K562 (cell line): ENCODE data around the gene LASP1. TPM values are rescaled to one million over a fixed set of nuclear protein-coding genes. Genes with fewer than 3 reads are reported as not detected.

Experiments used
- ARNT ChIP-seq, 2 experiments: fragments of 450-650 bp; IDR thresholded peaks; 2 replicates each; pipeline ENCODE4 v1.6.1; 2016; ENCODE audit warnings: mild to moderate bottlenecking in 1 of 2
- CSDE1 ChIP-seq, 2 experiments: fragments of 450-650 bp; IDR thresholded peaks; 2 replicates each; pipeline ENCODE4 v1.6.1; 2016; ENCODE audit warnings: mild to moderate bottlenecking in 1 of 2
- DMBX1 ChIP-seq: fragments of 250-450 bp; sonication (Bioruptor Pico); IDR thresholded peaks from 2 replicates; pipeline ENCODE4 v1.8.0; 2022; ENCODE audit warnings: inconsistent platforms, mild to moderate bottlenecking, moderate library complexity, borderline replicate concordance
- GTF2F1 ChIP-seq: IDR thresholded peaks from 2 replicates; pipeline ENCODE4 v1.6.1; 2011; ENCODE audit warnings: low read depth, low read length, improper control_type of control experiment
- HDAC8 ChIP-seq: fragments of 450-650 bp; IDR thresholded peaks from 2 replicates; pipeline ENCODE4 v1.6.1; 2016; ENCODE audit warnings: mild to moderate bottlenecking, missing genetic modification characterization, moderate library complexity, missing compliant biosample characterization
- HIVEP1 ChIP-seq: fragments of 250-450 bp; sonication (Bioruptor Pico); IDR thresholded peaks from 2 replicates; pipeline ENCODE4 v1.4.0; 2020; ENCODE audit warnings: mild to moderate bottlenecking
- MXI1 ChIP-seq: IDR thresholded peaks from 2 replicates; pipeline ENCODE4 v1.6.1; 2011; ENCODE audit warnings: low read depth, mild to moderate bottlenecking, improper control_type of control experiment, low read length
- NFIC ChIP-seq: fragments of 450-650 bp; IDR thresholded peaks from 2 replicates; pipeline ENCODE4 v1.6.1; 2017; ENCODE audit warnings: mild to moderate bottlenecking, inconsistent platforms
- NR2C1 ChIP-seq, 2 experiments: fragments of 450-650 bp; IDR thresholded peaks; 2 replicates each; pipeline ENCODE4 v1.6.1; 2017; ENCODE audit warnings: mild to moderate bottlenecking in 2 of 2, antibody characterized with exemption in 1 of 2, inconsistent platforms in 1 of 2, missing compliant biosample characterization in 1 of 2, missing genetic modification characterization in 1 of 2
- OTX1 ChIP-seq: fragments of 450-650 bp; formaldehyde crosslinking; IDR thresholded peaks from 2 replicates; pipeline ENCODE4 v1.4.0; 2022; ENCODE audit warnings: mild to moderate bottlenecking
- PHF8 ChIP-seq: fragments of 200-600 bp; sonication (generic); IDR thresholded peaks from 2 replicates; pipeline ENCODE4 v1.6.1; 2012; ENCODE audit warnings: mixed run types, mild to moderate bottlenecking, inconsistent platforms, low read length, moderate library complexity, borderline replicate concordance
- POLR2H ChIP-seq: IDR thresholded peaks from 2 replicates; pipeline ENCODE4 v1.6.1; 2016; ENCODE audit warnings: missing genetic modification characterization, low read depth, mild to moderate bottlenecking, control low read depth, missing compliant biosample characterization, moderate library complexity
- TBL1XR1 ChIP-seq, 2 experiments: IDR thresholded peaks; 2 replicates each; pipeline ENCODE4 v1.6.1; 2012; ENCODE audit warnings: improper control_type of control experiment in 2 of 2, low read length in 2 of 2, mild to moderate bottlenecking in 1 of 2
- ZNF668 ChIP-seq: fragments of 250-450 bp; sonication (Bioruptor Pico); IDR thresholded peaks from 2 replicates; pipeline ENCODE4 v1.8.0; 2022; ENCODE audit warnings: mild to moderate bottlenecking, inconsistent platforms
- polyA plus RNA-seq, 8 experiments: library from polyadenylated mRNA; depleted of rRNA in 4 of 8; stranded (reverse) in 5 of 8; unstranded in 3 of 8; fragments of >200 nt; fragmentation: Nextera tagmentation in 2 of 8; fragmentation: Illumina TruSeq in 1 of 8; extraction: Ambion mirVana in 2 of 8; extraction: Trizol in 1 of 8; gene quantifications; 2 replicates each; pipeline versions ENCODE4 v1.2.1 to v1.2.3, GENCODE V29; 2011 to 2014; ENCODE audit warnings: inconsistent platforms in 1 of 8, missing spikeins in 1 of 8
- total RNA-seq, 7 experiments: library from RNA; depleted of rRNA in 6 of 7; stranded (reverse); fragments of >200 nt in 6 of 7; fragmentation: Illumina TruSeq in 2 of 7; extraction: Trizol in 2 of 7; gene quantifications; 2 replicates each; pipeline versions ENCODE4 v1.2.1 to v1.2.3, GENCODE V29; 2011 to 2021; ENCODE audit warnings: low replicate concordance in 1 of 7
- TF ChIP-seq, protein P1 (sequence below): sonication (generic); formaldehyde crosslinking; IDR thresholded peaks from 2 replicates; pipeline ENCODE4 v1.8.0; 2023; ENCODE audit warnings: mild to moderate bottlenecking, missing genetic modification reagents
- TF ChIP-seq, protein P2 (sequence below), 2 experiments: fragments of 450-650 bp; IDR thresholded peaks; 2 replicates each; pipeline ENCODE4 v1.6.1; 2016
- TF ChIP-seq, protein P3 (sequence below): sonication (generic); formaldehyde crosslinking; IDR thresholded peaks from 2 replicates; pipeline ENCODE4 v1.8.1; 2023; ENCODE audit warnings: mild to moderate bottlenecking, missing genetic modification reagents
- TF ChIP-seq, protein P4 (sequence below), 2 experiments: fragments of 450-650 bp; IDR thresholded peaks; 2 replicates each; pipeline ENCODE4 v1.6.1; 2018; ENCODE audit warnings: mild to moderate bottlenecking in 2 of 2, low read depth in 1 of 2; ENCODE audit not compliant: partially characterized antibody in 2 of 2

The LASP1 gene
- total and polyA plus RNA-seq, 9 of the 15 experiments (the other 6 are each of a cell fraction or from before 2014, with no cell fraction given): 23.0 to 125 (median 55.3) TPM

DNA sequence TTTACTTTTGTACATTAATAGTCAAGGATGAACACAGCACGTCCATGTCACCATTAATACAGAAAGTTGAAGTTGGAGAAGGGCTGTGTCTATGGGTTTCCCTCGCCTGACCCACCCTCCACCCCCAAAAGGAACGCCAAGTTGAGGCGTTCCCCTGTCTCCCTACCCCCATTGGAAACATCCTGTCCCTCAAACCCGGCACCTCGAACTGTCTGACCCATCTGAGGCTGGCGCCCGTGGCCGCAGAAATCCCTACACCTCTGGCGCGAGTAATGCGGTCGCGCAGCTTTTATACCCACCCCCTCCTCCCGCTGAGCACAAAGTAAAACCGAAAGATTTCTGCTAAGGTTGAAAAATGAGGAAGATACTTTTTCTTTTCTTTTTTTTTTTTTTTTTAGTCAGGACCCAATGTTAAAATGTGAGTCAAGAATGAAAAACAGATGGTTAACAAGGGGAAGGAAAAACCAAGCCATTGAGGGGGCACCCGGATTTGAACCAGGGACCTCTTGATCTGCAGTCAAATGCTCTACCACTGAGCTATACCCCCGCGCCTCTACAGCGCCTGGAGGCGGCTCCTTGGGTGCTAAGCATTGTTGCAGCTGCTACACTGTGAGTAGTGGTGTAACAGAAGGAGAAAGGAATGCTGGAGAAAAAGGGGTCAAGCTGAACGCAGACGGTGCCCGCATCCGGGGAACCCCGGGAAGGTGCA is 887 bp upstream of the LASP1 start (continued):
- TF ChIP-seq, protein P1, sequence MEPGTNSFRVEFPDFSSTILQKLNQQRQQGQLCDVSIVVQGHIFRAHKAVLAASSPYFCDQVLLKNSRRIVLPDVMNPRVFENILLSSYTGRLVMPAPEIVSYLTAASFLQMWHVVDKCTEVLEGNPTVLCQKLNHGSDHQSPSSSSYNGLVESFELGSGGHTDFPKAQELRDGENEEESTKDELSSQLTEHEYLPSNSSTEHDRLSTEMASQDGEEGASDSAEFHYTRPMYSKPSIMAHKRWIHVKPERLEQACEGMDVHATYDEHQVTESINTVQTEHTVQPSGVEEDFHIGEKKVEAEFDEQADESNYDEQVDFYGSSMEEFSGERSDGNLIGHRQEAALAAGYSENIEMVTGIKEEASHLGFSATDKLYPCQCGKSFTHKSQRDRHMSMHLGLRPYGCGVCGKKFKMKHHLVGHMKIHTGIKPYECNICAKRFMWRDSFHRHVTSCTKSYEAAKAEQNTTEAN: 0 out of 2 replicates have a peak, but pooled peaks have one; percentile 35
- TF ChIP-seq, protein P2, sequence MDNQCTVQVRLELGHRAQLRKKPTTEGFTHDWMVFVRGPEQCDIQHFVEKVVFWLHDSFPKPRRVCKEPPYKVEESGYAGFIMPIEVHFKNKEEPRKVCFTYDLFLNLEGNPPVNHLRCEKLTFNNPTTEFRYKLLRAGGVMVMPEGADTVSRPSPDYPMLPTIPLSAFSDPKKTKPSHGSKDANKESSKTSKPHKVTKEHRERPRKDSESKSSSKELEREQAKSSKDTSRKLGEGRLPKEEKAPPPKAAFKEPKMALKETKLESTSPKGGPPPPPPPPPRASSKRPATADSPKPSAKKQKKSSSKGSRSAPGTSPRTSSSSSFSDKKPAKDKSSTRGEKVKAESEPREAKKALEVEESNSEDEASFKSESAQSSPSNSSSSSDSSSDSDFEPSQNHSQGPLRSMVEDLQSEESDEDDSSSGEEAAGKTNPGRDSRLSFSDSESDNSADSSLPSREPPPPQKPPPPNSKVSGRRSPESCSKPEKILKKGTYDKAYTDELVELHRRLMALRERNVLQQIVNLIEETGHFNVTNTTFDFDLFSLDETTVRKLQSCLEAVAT (IDR thresholded peaks at IDR 0.05): peak in 1 of 2 experiments; percentile 41; a peak in 1 of 4 replicates
- TF ChIP-seq ARNT (IDR thresholded peaks at IDR 0.05) (peak; percentile 63 to 88; a peak in 2 of 4 replicates), HDAC8 (tag) (no peak), PHF8 (no peak), GTF2F1 (no peak), TBL1XR1 (IDR thresholded peaks at IDR 0.05; ENCODE audit: low read length in 2 of 2) (peak in 1 of 2 experiments; percentile 93; a peak in 2 of 4 replicates), HIVEP1 (CRISPR knock-in tag) (0 out of 2 replicates have a peak, but pooled peaks have one; percentile 29), MXI1 (no peak), ZNF668 (no peak), OTX1 (CRISPR knock-in tag) (no peak), DMBX1 (CRISPR knock-in tag) (peak; percentile 58; the same call in 1 of the 2 replicates), CSDE1 (IDR thresholded peaks at IDR 0.05) (peak in 1 of 2 experiments; percentile 31; a peak in 1 of 4 replicates), POLR2H (tag) (peak; percentile 99), NR2C1 (IDR thresholded peaks at IDR 0.05) (peak; percentile 39; the same call in 1 of the 2 replicates), NR2C1 (tag; IDR thresholded peaks at IDR 0.05) (no peak), NFIC (peak; percentile 66; the same call in 1 of the 2 replicates)
- TF ChIP-seq, protein P3, sequence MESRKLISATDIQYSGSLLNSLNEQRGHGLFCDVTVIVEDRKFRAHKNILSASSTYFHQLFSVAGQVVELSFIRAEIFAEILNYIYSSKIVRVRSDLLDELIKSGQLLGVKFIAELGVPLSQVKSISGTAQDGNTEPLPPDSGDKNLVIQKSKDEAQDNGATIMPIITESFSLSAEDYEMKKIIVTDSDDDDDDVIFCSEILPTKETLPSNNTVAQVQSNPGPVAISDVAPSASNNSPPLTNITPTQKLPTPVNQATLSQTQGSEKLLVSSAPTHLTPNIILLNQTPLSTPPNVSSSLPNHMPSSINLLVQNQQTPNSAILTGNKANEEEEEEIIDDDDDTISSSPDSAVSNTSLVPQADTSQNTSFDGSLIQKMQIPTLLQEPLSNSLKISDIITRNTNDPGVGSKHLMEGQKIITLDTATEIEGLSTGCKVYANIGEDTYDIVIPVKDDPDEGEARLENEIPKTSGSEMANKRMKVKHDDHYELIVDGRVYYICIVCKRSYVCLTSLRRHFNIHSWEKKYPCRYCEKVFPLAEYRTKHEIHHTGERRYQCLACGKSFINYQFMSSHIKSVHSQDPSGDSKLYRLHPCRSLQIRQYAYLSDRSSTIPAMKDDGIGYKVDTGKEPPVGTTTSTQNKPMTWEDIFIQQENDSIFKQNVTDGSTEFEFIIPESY (CRISPR knock-in tag): 0 out of 2 replicates have a peak, but pooled peaks have one; percentile 47
- TF ChIP-seq, protein P4, sequence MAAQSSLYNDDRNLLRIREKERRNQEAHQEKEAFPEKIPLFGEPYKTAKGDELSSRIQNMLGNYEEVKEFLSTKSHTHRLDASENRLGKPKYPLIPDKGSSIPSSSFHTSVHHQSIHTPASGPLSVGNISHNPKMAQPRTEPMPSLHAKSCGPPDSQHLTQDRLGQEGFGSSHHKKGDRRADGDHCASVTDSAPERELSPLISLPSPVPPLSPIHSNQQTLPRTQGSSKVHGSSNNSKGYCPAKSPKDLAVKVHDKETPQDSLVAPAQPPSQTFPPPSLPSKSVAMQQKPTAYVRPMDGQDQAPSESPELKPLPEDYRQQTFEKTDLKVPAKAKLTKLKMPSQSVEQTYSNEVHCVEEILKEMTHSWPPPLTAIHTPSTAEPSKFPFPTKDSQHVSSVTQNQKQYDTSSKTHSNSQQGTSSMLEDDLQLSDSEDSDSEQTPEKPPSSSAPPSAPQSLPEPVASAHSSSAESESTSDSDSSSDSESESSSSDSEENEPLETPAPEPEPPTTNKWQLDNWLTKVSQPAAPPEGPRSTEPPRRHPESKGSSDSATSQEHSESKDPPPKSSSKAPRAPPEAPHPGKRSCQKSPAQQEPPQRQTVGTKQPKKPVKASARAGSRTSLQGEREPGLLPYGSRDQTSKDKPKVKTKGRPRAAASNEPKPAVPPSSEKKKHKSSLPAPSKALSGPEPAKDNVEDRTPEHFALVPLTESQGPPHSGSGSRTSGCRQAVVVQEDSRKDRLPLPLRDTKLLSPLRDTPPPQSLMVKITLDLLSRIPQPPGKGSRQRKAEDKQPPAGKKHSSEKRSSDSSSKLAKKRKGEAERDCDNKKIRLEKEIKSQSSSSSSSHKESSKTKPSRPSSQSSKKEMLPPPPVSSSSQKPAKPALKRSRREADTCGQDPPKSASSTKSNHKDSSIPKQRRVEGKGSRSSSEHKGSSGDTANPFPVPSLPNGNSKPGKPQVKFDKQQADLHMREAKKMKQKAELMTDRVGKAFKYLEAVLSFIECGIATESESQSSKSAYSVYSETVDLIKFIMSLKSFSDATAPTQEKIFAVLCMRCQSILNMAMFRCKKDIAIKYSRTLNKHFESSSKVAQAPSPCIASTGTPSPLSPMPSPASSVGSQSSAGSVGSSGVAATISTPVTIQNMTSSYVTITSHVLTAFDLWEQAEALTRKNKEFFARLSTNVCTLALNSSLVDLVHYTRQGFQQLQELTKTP (IDR thresholded peaks at IDR 0.05; ENCODE audit: low read depth in 1 of 2, partially characterized antibody in 2 of 2): peak in 1 of 2 experiments; percentile 65
